HG03039 (cell line): Measurements from ENCODE around the gene FCHO2.
"Not testable (repeated sequence)": the region's sequence is repeated elsewhere in the genome, so short reads cannot be mapped to it uniquely, and the experiment has no call there.

Source experiments
- ATAC-seq: cut with Tn5 transposase; IDR thresholded peaks from one replicate; pipeline ENCODE4 v1.9.1; 2021; ENCODE audit warnings: mild to moderate bottlenecking, moderate library complexity; ENCODE audit not compliant: unreplicated experiment

FCHO2 gene

GRCh38 chr5:72955143-72955767 is 586 bp upstream of the FCHO2 start:
- ATAC-seq = peak; percentile 35

DNA sequence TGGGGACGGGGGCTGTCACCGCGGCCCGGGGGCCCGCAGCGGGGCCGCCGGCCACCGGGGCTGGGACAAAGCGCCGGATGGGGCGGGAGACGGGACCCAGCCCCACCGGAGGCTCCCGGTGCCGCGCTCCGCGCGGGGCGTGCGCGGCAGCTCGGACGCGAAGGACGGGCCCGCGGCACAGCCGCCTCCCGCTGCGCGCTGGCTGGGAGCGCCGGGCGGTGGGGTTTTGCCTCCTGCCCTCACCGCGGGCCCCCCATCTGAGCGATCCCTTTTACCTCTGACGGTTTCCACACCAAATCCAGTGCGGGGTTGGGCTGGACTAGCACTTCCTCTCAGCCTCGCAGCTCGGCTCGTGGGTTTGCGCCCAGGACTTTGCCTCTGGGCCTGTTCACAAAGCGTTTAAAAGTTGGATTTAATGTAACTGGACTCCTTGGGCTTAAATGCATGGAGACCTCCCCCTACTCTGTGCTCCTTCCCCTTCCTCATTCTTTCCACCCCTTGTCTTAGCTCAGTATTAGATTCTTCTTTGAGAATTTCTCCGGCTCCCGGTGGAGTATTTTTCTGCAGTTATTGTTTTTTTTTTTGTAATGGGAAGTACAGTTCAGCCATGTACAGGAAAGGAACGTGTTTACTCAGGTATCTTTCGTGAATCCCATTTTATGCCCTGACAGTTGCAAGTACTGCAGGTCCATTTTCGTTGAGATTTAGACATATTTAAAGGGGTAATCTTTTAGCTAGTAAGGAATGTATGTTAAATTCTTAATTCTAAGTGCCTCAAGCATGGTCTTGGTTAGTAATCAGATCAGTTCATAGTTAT is 691 bp downstream of the FCHO2 start:
- ATAC-seq = peak; percentile 42

- no peak for ATAC-seq
Measured at GRCh38 chr5:72957337-72957736, 1.5 kb downstream of the FCHO2 start.

GRCh38 chr5:72959257-72959656 is 3.4 kb downstream of the FCHO2 start:
- no peak for ATAC-seq

- not testable (repeated sequence) for ATAC-seq
Measured at GRCh38 chr5:72974481-72974880, 18.6 kb downstream of the FCHO2 start.

GRCh38 chr5:72976810-72977209 is 21.0 kb downstream of the FCHO2 start:
- ATAC-seq = not testable (repeated sequence)

- ATAC-seq = no peak
Measured at GRCh38 chr5:72985719-72986118, 29.9 kb downstream of the FCHO2 start.

DNA sequence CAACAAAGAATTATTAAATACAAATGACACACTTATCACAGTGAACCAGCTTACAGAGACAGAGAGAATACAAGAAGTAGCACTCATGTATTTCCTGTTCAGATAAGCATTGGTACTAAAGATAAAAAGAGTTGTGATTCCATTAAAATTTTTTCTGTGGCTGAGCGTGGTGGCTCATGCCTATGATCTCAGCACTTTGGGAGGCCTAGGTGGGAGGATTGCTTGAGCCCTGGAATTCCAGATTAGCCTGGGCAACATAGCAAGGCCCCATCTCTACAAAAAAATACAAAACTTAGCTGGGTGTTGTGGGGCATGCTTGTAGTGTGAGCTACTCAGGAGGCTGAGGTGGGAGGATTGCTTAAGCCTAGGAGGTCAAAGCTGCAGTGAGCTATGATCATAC is 32.9 kb downstream of the FCHO2 start:
- ATAC-seq = no peak

GRCh38 chr5:72991394-72991793 is 35.6 kb downstream of the FCHO2 start:
- no peak for ATAC-seq

DNA sequence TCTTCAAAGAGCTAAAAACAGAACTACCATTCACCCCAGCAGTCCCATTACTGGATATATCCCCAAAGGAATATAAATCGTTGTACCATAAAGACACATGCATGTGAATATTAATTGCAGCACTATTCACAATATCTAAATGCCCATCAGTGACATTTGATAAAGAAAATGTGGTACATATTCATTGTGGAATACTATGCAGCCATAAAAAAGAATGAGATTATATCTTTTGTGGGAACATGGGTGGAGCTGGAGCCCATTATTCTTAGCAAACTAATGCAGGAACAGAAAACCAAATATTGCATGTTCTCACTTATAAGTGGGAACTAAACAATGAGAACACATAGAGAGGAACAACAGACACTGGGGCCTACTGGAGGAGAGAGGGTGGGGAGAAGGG is 38.7 kb downstream of the FCHO2 start:
- no peak for ATAC-seq

- ATAC-seq = no peak
Measured at GRCh38 chr5:72996632-72997031, 40.8 kb downstream of the FCHO2 start.

DNA sequence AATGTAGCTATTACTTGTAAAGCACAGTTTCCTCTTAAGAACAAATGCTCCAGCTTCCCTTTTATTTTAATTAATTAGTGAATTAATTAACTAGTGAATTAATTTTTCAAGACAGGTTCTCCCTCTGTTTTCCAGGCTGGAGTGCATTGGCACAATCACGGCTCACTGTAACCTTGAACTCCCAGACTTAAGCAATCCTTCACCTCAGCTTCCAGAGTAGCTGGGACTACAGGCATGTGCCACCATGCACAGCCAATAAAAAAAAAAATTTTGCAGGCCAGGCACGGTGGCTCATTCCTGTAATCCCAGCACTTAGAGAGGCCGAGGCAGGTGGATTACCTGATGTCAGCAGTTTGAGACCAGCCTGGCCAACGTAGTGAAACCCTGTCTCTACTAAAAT is 44.1 kb downstream of the FCHO2 start:
- ATAC-seq = no peak

DNA sequence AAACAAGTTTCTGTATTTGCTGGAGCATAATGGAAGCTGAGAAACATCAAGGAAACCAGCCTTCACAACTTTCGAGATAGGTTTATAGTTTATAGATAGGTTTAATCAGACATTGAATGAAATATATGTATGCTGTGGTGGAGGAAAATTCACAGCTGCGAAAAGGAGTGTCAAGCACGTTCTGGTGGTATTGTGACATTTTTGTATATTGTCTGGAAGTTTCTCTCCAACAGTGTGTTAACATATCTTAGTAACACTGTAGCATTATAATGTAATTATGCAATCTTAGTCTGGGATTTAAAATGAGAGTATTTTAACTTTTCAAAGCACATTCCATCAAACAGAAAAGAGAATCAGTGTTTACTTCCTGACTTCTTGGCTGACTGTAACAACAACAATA is 50.0 kb downstream of the FCHO2 start:
- ATAC-seq = no peak

GRCh38 chr5:73007051-73007450 is 51.2 kb downstream of the FCHO2 start:
- ATAC-seq = no peak

- no peak for ATAC-seq
Measured at GRCh38 chr5:73008831-73009230, 53.0 kb downstream of the FCHO2 start.

DNA sequence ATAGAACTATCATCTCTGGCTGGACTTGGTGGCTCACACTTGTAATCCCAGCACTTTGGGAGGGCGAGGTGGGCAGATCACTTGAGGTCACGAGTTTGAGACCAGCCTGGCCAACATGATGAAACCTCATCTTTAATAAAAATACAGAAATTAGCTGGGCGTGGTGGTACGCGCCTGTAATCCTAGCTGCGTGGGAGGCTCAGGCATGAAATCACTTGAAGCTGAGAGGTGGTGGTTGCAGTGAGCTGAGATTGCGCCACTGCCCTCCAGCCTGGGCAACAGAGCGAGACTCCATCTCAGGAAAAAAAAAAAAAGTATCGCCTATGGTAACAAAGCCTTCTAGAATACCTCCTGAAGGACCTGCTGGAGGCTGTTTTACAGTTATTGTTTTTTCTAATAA is 55.8 kb downstream of the FCHO2 start:
- not testable (repeated sequence) for ATAC-seq

DNA sequence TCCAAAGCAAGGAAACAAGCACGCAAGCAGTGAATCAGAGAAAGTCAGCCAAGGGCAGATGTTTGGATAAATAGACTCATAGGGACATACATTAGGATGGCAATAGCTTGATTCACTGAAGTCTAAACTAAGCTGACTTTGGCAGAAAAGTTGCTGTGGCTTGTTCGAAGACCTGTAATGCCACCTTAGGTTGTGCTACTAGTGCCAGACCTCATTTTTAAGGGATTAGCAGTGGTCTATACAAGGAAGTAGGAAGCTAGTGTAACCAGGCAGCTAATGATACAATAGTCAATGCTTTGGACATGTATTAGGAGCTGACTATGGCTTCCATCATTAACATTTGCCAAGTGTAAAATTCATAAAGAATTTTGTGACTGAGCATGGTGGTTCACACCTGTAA is 63.1 kb downstream of the FCHO2 start:
- ATAC-seq = no peak

- no peak for ATAC-seq
Measured at GRCh38 chr5:73019766-73020165, 63.9 kb downstream of the FCHO2 start.

GRCh38 chr5:73022471-73023169 is 66.8 kb downstream of the FCHO2 start:
- no peak for ATAC-seq

DNA sequence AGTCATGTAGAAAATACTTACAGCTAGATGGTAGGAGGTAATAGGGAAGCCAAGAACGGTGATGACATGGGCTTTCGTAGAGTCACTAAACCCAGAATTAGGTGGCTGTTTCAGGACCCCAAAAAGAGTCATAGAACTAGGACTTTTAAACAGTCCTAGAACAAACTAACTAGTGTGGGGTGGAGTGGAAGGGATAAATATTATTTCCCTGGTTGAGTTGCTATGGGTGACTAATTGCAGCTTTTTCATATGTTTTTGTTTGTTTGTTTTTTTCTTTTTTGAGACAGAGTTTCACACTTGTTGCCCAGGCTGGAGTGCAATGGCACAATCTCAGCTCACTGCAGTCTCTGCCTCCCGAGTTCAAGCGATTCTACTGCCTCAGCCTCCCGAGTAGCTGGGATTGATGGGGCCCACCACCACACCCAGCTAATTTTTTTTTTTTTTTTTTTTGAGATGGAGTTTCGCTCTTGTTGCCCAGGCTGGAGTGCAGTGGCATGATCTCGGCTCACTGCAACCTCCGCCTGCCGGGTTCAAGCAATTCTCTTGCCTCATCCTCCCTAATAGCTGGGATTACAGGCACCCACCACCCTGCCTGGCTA is 69.2 kb downstream of the FCHO2 start:
- not testable (repeated sequence) for ATAC-seq

- ATAC-seq = no peak
Measured at GRCh38 chr5:73027361-73027760, 71.5 kb downstream of the FCHO2 start.

- ATAC-seq = no peak
Measured at GRCh38 chr5:73027816-73028215, 72.0 kb downstream of the FCHO2 start.
